ENCODE data around the gene RPS3A.

DNA sequence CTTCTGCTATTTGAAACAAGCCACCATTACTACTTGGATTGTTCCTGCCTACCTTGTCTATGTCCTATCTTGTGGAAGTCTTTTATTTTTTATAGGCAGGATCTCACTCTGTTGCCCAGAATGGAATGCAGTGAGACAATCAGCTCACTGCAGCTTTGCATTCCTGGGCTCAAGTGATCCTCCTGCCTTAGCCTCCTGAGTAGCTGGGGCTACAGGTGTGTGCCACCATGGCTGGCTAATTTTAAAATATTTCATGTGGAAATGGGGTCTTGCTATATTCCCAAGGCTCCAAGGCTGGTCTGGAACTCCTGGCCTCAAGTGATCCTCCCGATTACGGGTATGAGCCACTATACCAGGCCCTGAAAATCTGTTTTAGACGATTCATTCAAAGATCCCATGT lies 7.6 kb downstream of the RPS3A start:
- TF ChIP-seq ZNF3 (CRISPR knock-in tag; IDR thresholded peaks at IDR 0.05) = no peak
- TF ChIP-seq, protein P1, sequence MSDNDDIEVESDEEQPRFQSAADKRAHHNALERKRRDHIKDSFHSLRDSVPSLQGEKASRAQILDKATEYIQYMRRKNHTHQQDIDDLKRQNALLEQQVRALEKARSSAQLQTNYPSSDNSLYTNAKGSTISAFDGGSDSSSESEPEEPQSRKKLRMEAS (IDR thresholded peaks at IDR 0.05) = no peak
